Coronary artery (tissue), 2 donors: ENCODE results near the gene BABAM2.
"Not testable (repeated sequence)": the region's sequence is repeated elsewhere in the genome, so short reads cannot be mapped to it uniquely, and the experiment has no call there.

Experiments
- DNase-seq: peaks from one replicate; pipeline ENCODE4 v3.0.0-alpha.2; 2017; ENCODE audit warnings: low spot score
- H3K27ac ChIP-seq, 2 donors: fragments of 200-600 bp; sonication (generic); one replicate each; pipeline ENCODE4 v1.5.1; 2016 to 2019
- H3K4me3 ChIP-seq: fragments of 200-600 bp; sonication (generic); 2 replicates; pipeline ENCODE4 v1.5.1; 2016; ENCODE audit warnings: mild to moderate bottlenecking, moderate library complexity
- TF ChIP-seq, protein P1 (sequence below): fragments of 200-600 bp; sonication (generic); IDR thresholded peaks from one replicate; pipeline ENCODE4 v1.5.1; 2019; ENCODE audit warnings: antibody characterized with exemption

Gene BABAM2

DNA sequence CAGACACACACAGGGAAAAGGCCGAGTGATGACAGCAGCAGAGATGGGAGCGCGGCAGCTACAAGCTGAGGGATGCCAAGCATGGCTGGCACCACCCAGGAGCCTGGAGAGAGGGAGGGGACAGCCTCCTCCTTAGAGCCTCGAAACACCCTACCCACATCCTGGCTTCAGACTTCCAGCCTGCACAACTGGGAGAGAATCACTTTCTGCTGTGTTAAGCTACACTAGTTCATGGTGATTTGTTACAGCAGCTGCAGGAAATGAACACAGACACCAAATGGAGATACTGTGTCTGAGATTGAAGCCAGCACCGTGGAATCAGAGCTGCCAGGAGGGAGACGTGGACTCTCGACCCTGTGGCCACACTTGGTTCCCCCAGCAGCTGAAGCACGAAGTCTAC is 474.6 kb downstream of the BABAM2 start:
- TF ChIP-seq, protein P1, sequence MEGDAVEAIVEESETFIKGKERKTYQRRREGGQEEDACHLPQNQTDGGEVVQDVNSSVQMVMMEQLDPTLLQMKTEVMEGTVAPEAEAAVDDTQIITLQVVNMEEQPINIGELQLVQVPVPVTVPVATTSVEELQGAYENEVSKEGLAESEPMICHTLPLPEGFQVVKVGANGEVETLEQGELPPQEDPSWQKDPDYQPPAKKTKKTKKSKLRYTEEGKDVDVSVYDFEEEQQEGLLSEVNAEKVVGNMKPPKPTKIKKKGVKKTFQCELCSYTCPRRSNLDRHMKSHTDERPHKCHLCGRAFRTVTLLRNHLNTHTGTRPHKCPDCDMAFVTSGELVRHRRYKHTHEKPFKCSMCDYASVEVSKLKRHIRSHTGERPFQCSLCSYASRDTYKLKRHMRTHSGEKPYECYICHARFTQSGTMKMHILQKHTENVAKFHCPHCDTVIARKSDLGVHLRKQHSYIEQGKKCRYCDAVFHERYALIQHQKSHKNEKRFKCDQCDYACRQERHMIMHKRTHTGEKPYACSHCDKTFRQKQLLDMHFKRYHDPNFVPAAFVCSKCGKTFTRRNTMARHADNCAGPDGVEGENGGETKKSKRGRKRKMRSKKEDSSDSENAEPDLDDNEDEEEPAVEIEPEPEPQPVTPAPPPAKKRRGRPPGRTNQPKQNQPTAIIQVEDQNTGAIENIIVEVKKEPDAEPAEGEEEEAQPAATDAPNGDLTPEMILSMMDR: no peak
- H3K4me3 ChIP-seq: no peak overlapping the region
- no peak overlapping the region for H3K27ac ChIP-seq
- no peak for DNase-seq

DNA sequence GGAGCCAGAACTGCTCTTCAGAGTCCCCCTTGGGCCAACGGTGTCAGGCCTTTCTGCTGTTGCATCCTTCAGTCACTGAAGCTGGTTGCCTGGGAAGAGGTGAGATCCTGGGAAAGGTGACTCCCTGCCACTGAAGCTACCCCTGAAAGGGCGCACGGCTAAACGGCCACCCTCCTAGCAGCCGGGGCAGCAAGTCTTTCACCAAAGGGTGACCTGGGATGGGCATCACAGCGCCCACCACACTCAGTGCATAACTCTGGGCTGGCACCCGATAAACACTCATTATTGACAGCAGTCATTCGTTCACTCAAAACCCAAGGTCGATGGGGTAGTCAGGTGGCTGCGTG is 475.6 kb downstream of the BABAM2 start:
- no peak for DNase-seq
- H3K27ac ChIP-seq: no peak overlapping the region
- TF ChIP-seq, protein P1: no peak
- no peak overlapping the region for H3K4me3 ChIP-seq

DNA sequence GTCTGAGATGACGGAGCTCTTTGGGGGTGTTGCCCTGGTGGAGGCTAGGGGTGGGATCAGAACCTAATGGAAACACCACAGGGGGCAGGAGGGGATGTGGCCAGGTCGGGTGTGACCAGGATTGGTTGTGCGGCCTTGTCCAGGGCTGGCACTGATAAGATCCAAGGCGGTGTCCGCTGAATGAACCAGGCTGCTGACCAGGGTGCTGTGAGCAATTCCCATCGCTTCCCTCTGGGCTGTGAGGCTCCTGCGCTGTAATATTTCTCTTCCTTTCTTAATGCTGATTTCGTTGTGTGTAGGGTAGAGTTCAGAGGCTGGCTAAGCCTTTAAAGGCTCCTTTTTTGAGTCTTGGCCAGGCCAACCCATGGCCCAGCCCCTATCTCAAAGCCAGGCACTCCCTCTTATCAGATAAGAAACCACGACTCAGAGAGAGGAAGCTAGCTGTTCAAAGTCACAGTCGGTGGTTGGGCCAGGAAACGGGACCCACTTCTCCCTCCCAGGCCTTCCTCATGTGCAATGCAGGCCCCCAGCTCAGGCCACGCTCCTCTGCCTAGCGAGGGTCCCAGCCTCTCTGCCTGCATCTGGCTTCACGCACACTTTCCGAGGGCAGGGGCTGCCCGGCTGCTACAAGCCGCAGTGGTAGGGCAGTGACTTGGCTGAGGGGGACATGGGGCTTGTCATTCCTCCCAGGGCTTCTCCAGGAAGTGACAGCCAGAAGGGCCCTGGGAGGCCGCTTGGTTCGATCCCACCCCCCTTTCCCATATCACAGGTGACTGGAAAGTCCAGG is 476.2 kb downstream of the BABAM2 start:
- no peak overlapping the region for H3K4me3 ChIP-seq
- H3K27ac ChIP-seq: no peak overlapping the region
- TF ChIP-seq, protein P1: no peak
- no peak for DNase-seq

DNA sequence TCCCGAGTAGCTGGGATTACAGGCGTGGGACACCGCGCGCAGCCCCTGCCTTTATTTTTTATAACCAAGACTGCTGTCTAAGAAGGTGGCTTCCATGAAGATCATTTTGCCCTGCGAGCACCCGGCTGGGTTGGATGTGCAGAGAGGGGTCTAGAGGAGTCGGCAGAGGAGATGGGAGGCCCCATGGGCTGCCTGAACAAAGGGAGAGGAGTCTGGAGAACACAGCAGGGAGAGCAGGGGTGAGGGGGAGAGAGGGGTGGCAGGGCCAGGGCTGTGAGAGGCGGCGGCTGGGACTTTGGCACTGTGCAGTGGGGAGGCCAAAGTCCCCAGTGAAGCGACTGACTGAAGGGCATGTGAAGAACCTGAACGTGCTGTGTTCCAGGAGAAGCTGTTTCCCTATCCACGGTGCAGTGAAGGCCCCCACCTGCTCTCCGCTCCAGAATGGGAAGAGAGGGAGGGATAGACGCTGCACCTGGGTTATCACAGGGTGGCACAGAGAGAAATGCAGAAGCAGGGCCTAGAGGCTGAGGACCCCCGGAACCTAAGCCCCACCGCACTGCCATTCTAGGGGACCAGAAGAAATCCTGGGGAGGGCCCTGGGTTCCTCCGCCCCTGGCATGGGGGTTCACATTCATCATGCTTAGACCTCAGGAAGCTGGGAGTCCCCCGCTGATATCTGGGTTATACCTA is 477.3 kb downstream of the BABAM2 start:
- Histone ChIP-seq H3K27ac (no peak overlapping the region), H3K4me3 (no peak overlapping the region)
- TF ChIP-seq, protein P1: no peak
- no peak for DNase-seq

DNA sequence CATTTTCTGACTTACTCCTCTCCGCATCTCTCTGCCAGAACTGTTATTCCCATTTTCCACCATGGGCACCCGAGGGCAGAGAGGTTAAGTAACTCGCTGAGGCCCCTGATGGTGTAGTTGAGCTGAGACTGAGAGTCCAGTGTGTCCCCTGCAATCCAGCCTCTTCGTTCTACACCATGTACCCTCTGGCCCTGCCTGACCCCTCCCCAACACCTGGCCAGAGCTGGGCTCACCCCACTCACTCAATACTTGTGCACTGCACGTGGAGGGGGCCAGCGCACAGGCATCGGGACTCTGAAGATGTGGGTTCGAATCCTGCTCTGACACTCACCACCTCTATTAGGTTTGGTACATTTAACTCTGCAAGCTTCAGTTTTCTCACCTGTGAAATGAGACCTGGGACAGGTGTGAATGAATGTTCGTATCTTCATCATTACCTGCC is 477.8 kb downstream of the BABAM2 start:
- TF ChIP-seq, protein P1: no peak
- Histone ChIP-seq H3K27ac (no peak overlapping the region), H3K4me3 (no peak overlapping the region)
- no peak for DNase-seq

DNA sequence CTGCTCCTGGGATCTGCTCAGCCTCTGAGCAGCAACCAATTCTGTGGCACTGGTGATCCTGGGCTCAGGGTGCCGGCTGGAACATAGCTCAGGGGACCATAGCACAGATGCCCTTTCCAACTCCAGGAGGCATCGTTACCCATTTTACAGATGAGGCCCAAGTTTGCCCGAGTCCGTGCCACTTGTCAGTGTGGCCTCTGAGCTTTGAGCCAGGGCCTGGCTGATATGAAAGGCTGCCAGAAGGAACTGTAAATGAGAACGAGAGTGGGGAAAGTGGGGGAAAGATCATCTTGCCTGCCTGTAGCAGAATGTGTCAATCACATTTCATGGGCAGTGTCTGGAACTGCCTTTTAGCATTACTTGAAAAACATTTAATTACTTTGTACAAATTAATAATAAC is 478.8 kb downstream of the BABAM2 start:
- TF ChIP-seq, protein P1: no peak
- no peak overlapping the region for H3K27ac ChIP-seq
- DNase-seq: no peak
- H3K4me3 ChIP-seq: no peak overlapping the region

DNA sequence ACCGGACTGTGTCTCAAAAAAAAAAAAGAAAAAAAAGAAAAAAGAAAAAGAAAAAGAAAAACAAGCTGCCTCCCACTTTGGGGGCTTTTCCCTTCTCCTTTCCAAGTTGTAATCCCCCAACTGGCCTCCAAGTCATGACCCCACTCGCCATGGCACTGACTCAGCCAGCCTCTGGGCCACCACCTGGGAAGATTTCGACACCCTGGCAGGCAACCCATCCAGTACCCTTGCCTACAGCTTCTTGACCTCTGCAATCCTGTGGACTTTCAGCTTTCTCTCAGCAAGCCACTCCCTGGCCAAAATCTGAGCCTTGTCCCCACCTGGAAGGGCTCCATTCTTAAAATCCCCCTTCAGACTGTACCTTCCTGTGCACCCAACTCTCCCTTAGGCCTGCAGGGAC is 479.8 kb downstream of the BABAM2 start:
- no peak overlapping the region for H3K27ac ChIP-seq
- DNase-seq: no peak
- H3K4me3 ChIP-seq: no peak overlapping the region
- TF ChIP-seq, protein P1: no peak

DNA sequence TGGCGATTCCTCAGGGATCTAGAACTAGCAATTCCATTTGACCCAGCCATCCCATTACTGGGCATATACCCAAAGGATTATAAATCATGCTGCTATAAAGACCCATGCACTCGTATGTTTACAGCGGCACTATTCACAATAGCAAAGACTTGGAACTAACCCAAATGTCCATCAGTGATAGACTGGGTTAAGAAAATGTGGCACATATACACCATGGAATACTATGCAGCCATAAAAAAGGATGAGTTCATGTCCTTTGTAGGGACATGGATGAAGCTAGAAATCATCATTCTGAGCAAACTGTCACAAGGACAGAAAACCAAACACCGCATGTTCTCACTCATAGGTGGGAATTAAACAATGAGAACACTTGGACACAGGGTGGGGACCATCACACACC is 481.2 kb downstream of the BABAM2 start:
- DNase-seq, H3K27ac ChIP-seq, H3K4me3 ChIP-seq: not testable (repeated sequence)
